IPS-NIHi11 (cell line): ENCODE data around the gene NAALADL1.
A peak's percentile ranks its signal among the peaks of the same experiment; 100 is the strongest.
"Not testable (repeated sequence)": the region's sequence is repeated elsewhere in the genome, so short reads cannot be mapped to it uniquely, and the experiment has no call there.

Experiments used
- DNase-seq: peaks from one replicate; pipeline ENCODE4 v3.0.0; 2012; ENCODE audit warnings: mixed read lengths, low spot score

NAALADL1 gene

DNA sequence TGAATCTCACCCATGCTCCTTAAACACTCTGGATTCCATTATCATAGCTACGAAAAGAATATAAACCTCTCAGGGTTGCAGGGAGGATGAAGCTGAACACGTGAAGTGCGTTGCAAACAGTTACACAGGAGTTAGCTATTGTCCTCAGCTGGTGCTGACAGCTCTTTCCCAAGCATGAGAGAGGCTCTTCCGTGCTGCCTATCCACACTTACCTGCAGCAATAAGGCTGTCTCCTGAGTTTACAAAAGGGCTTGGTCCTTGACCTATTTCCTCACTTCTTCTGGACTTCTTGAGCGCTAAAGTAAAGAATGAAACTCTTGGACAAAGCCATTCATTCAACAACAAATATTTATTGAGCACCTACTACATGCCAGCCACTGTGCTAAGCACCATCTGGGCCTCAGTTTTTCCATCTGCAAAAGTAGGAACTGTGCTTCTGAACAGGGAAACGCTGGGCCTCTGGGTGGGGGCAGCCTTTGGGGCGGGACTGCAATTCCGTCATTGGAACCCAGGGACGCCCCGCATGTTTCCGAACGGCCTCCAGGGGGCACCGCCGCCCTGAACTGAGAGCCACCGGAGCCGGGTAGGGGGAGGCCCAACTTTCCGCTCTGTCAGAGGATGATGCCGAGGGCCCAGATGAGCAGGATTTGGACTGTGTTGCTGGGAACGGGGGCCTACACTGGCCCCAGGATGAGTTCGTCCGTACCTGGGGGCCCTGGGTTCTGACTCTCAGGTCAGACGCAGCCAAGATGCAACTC is 45.0 kb downstream of the NAALADL1 start:
- DNase-seq: peak; percentile 93

DNA sequence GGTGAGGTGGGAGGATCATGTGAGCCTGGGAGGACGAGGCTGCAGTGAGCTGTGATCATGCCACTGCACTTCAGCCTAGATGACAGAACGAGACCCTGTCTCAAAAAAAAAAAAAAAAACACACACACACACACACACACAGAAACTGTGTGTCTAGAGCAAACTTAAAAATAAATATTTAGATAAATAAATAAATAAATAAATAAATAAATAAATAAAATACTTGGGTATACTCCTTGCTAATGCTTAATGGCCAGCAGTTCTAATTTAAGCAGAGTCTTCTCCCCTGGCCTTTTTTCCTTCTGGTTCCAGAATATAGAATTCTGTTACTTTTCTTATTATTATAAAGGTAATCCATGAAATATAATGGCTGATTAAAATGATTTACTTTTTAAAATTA is 49.5 kb downstream of the NAALADL1 start:
- DNase-seq: no peak

DNA sequence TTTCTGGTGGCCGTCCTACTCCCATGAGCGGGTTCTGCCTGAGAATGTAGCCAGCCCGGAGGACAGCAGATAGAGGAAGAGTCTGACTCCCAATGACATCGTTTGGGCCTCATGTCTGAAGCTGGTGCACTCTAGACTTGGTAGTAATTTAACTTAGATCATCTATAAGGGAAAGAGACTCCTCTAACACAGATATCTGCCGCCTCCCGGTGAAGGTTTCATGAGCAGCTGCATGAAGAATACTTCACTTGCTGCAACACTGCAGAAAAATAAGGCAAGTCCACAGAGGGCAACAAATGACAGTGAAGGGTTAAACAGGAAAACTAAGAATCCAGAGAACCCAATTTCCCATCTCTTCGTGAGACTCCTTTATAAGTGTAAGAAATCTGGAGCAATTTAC is 50.3 kb downstream of the NAALADL1 start:
- no peak for DNase-seq

DNA sequence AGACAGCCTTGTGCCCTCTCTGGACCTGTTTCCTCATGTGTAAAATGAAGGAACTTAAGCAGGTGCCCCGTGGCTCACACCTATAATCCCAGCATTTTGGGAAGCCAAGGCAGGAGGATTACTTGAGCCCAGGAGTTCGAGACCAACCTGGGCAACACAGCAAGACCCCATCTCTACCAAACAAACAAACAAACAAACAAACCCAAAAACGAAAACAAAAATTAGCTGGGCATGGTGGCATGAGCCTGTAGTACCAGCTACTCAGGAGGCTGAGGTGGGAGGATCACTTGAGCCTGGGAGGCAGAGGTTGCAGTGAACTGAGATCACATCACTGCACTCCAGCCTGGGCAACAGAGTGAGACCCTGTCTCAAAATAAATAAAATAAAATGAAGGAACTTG is 54.4 kb downstream of the NAALADL1 start:
- DNase-seq: not testable (repeated sequence)

DNA sequence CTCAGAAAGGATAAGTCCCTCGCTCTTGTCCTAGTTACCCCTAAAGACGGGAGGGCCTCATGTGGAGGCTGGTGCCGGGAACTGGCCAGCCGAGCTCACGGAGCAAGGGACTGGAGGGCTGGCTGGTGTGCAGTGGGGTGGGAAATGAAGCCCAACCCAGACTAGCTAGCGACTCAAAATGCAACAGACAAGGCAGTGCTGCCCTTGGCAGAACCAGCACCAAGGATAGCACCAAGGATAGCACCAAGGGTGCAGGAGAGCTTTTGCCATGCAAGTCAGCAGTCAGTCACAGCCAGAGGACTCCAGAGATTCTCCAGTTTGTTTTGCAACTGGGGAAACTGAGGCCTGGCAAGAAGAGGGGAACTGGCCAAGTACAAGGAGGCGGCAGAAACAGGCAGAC is 55.1 kb downstream of the NAALADL1 start:
- DNase-seq: peak; percentile 77

DNA sequence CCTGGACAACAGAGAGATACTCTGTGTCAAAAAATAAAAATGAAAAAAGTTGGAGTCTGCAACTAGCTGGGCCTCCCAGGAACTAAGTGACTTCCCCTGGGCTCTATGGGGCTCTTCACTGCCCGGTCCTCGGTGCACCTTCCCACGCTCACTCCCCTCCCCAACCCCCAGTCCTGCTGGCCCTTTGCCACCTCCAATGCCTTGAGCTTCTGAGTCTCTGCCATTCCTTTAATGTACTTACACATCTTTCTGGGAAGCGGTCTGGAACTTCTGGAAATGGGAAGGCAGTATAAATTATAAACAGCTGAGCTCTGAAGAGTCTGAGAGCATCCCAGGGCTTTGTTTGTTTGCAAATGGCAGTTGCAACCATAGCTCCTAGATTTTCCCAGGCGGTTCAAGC is 55.6 kb downstream of the NAALADL1 start:
- no peak for DNase-seq

DNA sequence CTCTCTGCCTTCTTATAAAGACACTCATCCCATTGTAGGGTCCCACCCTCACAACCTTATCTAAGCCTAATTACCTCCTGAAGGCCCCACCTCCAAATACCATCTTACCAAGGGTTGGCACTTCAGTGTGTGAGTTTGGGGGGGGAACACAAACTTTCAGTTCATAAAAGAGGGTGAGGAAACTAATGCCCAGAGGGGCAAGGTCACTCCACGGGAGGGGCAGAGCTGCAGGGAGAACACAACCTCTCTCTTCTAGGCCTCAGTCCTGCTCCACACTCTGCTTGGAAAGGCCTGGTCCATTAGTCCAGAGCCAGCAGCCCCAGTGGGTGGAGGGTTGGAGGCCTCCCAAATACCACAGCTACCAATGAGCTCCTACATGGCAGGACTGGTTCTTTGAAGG is 58.9 kb downstream of the NAALADL1 start:
- DNase-seq: no peak

DNA sequence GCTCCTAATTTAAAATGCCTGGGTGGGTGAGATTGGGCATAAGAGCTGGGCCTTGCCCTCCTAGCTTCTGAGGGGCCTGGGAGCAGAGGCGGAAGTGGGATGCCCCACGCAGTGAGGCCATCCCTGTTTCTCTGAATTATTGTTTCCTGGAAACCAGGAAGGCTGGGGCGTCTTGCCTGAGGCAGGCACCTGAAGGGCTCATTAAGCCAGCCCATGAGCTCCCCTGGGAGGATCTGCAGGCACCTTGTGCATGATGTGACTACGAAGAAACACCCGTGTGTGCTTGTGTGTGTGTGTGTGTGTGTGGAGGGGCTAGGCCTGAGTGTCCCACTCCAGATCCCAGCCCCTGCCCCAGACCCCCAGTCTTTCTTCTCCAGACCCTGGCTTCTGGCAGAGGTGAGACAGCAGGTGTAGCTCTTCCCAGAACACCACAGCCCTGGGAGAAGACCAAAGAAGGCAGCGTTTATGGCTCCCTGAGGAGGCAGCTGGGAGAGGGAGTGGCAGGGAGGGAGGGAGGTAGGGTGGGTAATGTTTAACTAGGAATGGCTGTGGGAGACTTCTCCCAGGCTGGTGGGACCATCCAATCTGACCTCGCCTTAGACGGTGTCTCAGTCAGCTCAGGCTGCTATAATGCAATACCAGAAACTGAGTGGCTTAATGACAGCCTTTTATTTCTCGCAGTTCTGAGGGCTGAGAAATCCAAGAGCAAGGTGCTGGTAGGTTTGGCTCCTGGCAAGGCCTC is 59.5 kb downstream of the NAALADL1 start:
- DNase-seq: no peak

DNA sequence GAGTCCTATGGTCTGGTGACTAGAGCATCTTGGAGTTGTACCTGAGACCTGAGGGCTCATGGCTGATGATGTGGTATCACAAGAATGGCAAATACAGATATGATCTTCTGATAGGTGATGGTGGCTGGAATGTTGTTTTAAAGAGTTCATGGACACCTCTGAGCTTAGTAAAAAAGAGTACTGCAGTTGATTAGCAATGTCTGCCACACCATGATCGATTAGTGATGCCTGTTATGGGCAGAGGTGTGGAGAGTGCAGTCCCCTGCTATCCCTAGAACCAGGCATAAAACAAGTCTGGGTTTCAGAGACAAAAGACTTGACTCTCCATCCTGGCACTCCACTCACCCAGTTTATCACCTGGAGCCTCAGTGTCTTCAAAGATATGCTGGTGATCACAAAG is 60.2 kb downstream of the NAALADL1 start:
- peak; percentile 42 for DNase-seq

DNA sequence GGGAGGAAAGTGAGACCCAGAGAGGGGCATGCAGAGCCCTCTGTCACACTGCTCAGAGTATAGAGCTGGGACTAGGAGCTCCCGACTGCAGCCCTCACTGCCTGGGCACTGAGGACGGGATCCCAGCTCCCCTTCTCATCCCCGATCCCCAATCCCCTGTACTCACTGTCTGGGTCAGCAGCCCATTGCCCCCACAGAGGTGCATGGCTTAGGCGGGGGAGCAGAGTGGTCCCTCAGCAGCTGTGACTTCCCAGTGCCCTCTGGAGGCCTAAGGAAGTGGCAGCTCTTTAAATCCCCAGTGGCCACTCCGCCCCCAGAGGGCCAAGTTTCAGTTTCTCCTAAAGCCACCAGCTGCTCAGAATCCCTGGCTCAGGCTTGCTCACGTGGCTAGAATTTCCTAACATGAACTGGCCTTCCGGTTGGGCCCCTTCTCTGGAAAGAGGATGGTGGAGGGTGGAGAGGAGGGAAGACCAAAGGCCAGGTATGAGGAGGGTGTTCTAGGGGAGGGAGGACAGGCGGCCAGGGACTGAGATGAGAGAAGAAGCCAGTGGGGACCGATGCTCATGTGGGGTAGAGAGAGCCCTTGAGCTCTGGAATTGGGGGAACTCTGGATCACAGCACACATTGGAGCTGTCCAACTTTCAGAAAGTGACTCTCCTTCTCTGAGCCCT is 61.5 kb downstream of the NAALADL1 start, which contains the start of gene BATF2:
Gene BATF2, minus strand, starts transcription at position 262 of the 671 bp plus-strand sequence. Its CDS starts 57 bp downstream, at position 205.
- peak; percentile 92 for DNase-seq

DNA sequence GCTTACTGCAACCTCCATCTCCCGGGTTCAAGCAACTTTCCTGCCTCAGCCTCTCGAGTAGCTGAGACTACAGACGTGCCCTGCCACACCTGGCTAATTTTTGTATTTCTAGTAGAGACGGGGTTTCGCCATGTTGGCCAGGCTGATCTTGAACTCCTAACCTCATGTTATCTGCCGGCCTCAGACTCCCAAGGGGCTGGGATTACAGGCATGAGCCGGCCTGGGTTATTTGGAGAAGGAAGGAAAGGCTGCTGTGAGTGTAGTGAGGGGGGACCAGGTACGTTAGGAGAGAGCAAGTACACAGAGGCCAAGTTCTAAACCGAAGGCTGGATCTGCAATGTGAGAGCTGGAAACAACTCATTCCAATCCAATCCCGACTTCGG is 62.0 kb downstream of the NAALADL1 start:
- no peak for DNase-seq
